GM18507 (cell line): ENCODE data around the gene ATP9A.
"Not testable (repeated sequence)": the region's sequence is repeated elsewhere in the genome, so short reads cannot be mapped to it uniquely, and the experiment has no call there.

Source experiments
- DNase-seq: peaks from one replicate; pipeline ENCODE4 v3.0.0; 2011; ENCODE audit warnings: low read depth; ENCODE audit not compliant: insufficient read length; ENCODE audit errors: extremely low spot score
- FAIRE-seq: peaks from 2 replicates; lab custom pipeline; 2011; peaks lifted over from hg19 to GRCh38; lab: Jason Lieb, UNC

Gene ATP9A

GRCh38 chr20:51569815-51570738 lies 198.1 kb downstream of the ATP9A start:
- DNase-seq: no peak

DNA sequence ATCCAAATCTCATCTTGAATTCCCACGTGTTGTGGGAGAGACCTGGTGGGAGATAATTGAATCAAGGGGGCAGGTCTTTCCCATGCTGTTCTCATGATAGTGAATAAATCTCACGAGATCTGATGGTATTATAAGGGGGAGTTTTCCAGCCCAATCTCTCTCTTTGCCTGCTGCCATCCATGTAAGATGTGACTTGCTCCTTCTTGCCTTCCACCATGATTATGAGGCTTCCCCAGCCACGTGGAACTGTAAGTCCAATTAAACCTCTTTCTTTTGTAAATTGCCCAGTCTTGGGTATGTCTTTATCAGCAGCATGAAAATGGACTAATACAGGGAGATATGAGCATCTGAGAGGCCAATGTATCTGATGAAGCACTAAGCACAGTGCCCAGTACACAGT lies 199.7 kb downstream of the ATP9A start:
- DNase-seq, FAIRE-seq: not testable (repeated sequence)

More at GRCh38 chr20:51569815-51570738, 198.1 kb downstream of the ATP9A start:
- no peak for FAIRE-seq

DNA sequence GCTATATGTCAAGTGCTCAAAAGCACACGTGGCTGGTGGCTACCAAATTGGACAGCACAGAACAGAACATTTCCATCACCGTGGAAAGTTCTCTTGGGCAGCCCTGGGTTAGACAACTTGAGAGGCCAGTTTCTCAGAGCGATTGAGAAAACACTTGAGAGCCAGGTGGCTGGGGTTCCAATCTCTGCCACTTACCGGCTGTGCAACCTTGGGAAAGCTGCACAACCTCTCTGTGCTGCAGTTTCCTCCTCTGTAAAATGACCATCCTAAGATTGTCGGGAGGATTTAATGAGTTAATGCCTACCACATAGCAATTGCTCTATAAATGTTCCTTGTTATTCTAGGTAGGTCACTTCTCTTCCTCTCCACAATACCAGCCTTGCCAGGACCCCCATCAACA lies 200.6 kb downstream of the ATP9A start:
- DNase-seq (no peak), FAIRE-seq (no peak)

DNA sequence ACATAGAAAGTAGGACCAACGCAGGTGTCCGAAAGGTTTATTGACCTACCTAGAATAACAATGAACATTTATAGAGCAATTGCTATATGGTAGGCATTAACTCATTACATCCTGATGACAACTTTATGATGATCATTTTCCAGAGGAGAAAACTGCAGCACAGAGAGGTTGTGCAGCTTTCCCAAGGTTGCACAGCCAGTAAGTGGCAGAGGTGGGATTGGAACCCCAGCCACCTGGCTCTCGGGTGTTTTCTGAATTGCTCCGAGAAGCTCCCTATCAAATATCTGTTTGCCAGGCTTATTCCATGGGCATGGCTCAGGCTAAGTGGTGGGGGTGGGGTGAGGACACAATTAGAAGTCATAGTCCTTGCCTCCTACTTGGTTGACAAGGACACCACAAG lies 201.6 kb downstream of the ATP9A start:
- FAIRE-seq: no peak
- no peak for DNase-seq

DNA sequence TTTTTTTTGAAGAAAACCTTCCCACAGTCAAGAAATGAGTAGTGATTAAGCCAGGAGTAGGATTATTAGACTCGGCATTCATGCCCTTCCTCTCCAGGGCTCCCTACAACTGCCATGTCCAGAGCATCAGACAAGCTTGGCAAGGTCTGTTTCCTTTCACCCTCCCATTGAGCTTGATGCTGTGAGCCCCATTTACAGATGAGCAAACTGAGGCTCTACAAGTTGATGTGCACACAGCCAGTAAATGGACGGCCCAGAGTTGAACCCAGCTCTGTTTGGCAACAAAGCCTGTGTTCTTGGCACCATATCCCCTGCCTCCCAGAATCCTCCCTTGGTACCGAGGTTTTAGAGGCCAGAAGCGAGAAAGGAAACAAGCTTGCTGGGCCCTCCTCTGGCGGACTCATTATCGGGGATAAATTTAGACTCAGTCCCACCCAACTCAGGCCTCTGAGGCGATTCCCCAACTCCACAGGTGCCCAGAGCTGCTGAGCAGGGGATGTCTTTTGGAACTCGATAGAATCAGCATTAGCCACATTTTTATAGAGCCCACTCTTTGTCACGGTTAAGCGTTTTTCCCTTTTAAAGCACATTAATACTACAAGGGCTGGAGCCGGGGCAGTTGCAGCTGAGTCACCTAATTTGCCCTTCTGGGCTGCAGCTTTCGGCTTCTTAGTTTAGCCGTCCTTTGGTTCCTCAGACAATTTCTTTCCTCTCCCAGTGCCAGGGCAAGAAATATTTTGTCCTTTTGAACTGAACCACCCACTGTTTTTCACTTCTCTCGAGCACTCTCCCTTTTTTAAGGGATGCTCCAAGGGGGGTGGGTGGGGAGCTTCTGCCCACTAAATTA lies 202.7 kb downstream of the ATP9A start:
- FAIRE-seq (no peak), DNase-seq (no peak)

DNA sequence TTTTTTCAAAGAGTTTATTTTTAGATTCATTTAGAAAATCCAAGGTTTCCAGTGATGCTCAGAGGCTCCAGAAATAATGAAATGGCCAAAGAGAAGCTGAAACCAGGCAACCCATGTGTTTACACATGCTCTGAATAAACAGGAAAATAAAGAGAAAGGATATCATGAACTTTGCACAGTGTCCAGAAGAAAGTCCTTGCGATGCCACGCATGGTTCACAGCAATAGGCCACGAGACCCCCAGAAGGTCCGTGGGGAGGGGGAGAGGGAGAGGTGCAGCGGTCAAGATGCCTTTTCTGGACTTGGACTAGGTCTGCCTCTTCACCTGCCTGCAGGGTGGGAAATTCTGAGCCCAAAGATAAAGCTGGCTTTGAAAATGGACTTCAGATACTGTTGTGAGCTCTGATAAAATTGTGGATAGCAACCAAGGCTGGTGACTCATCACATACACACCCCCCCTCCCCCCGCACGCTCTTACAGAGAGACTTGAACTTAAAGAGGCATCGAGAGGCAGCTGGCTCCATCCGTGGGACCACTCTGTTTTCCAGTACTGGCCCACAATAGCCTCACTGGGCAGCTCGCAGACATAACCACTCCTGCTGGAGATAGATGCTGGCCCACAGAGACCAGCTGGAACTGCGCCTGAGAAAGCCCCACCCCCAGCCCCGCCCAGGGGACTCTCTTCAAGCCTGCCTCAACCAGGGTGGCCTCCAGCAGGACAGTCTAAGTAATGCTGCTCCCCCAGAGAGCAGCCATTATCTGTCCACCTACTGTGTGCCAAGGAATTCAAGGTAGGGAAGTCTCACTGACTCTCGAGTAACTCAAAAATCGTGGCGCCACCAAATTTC lies 204.5 kb downstream of the ATP9A start:
- no peak for DNase-seq
- FAIRE-seq: no peak

DNA sequence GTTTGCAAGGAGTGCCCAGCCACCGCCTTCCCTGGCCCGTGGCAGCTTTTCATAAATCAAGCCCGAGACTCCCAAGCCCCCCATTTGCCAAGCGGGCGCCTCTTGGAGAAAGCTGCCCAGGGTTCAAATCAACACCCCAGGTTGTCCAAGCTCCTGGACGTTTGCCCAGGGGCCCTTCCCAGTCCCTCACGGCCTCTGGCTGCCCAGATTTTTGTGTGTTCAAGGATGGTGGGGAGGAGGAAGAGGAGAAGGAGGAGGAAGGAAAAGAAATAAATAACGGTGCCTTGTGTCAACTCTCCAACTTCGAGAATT lies 205.1 kb downstream of the ATP9A start:
- DNase-seq (no peak), FAIRE-seq (no peak)

DNA sequence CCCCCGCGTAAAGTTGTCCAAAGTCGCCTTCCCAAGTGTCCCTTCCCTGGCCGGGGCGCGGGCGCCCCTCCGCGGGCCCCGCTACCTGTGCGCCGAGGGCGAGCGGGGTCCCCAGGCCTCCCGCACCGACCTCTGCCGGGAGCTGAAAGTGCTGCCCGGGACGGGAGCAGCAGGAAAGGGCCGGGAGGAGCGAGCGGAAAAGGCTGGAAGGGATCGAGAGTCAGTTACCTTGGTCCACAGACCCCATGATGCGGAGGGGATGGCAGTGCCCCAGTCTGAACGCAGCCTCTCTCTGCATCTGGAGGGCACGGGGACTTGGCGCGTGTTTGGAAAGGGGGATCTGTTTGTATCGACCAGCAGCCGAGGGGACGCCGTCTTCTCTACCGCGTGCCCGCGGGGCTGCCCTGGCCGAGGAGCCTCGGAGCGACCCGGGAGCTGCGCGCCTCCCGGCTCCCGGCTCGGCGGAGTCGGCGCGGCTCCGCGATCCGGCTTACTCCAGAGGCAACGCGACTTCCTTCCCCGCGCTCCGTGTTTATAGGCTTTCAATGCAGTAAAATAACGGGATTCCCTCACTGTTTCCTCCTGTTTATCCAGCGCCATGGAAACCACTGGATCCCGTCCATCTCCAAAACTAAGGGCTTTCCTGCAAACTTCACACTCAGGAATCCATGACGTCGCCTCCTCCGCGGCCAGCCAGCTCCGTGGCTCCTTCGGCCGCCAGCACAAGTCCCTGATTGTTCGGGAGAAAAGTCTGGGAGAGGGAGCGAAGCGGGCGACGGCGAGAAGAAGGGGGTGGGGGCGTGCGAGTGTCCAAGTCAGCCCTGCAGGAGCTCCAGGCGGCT lies 205.6 kb downstream of the ATP9A start:
- DNase-seq (no peak), FAIRE-seq (no peak)

- DNase-seq (no peak), FAIRE-seq (no peak)
Measured at GRCh38 chr20:51562027-51562331, 206.2 kb downstream of the ATP9A start.

DNA sequence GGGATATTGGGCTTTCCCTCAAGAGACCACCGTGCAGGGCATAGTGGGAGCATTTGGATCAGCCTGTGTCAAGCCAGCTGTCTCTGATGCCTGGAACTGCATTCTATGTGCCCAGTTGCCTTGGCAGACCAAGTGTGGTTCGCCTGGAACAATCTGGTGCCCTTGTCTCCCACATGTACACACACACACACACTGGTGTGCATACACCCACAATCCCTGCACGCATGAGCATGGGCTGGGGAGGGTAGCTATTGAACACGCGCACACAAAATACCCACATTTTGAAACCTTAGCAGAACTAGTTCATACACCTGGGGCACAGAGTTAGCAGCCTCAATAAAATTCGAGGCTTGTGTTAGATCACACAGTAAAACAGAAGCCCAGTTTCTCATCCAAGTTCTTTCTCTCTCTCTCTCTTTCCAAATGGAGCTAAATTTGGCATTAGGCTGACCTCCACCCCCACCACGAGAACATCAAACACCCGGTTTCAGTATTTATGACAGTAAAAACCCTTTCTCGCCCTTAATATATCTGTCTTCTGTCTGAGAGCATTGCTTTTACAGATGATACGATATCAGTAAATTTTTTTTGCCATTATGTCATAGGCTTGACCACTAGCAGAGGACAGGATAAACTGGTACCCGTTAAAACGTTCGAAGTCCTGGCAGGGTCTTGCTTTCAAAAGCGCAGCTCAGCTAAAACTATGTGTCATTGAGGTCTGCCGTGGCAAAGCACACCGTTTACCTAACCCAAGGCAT lies 207.5 kb downstream of the ATP9A start:
- DNase-seq (no peak), FAIRE-seq (no peak)

- DNase-seq (no peak), FAIRE-seq (no peak)
Measured at GRCh38 chr20:51560042-51560441, 208.1 kb downstream of the ATP9A start.

DNA sequence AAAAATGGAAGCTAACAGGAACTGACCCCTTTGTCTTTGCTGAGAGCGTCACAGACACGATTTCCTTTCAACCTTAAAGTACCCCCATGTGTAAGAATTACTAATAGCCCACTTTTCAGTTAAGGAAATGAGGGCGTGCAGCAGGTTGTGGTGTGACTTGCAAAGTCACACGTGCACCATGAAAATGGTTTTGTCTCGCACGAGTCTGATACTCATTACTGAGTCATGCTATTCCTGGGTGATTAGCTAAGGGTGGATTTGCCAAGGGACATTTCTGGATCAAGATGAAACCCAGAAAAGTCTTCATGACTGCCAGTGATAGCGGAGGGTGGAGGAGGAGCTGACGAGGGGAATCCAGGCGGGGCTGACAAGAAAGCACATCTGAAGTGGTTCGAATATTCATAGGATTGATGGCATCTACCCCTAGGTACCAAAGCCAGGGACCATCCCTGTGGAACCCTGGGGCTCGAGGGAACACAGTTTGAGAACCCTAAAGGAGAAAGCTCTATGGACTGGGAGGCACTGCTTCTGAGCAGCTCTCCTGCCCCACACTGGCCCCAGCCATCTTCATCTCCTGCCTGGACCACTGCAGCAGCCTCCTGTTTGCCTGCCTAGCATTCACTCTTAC lies 213.5 kb downstream of the ATP9A start:
- DNase-seq (no peak), FAIRE-seq (no peak)

- no peak for FAIRE-seq
Measured at GRCh38 chr20:51553897-51554486, 214.2 kb downstream of the ATP9A start.

DNA sequence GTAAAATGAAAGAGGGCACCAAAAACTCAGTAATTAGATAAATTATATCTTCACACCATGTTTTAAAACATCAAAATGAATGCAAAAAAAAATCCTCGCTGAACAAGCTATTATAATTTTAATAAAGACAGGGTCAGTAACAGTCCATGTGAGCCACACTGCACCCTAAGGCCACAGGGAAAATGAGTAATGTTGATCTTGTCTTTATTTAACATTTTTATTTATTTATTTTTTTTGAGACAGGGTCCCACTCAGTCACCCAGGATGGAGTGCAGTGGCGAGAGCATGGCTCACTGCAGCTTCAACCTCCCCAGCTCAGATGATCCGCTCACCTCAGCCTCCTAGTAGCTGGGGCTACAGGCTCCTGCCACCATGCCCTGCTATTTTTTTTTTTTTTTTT lies 217.0 kb downstream of the ATP9A start:
- FAIRE-seq: no peak
- no peak for DNase-seq

More at GRCh38 chr20:51553897-51554486, 214.2 kb downstream of the ATP9A start:
- DNase-seq: no peak

GRCh38 chr20:51549474-51549873 lies 218.7 kb downstream of the ATP9A start:
- no peak for FAIRE-seq
- DNase-seq: no peak

DNA sequence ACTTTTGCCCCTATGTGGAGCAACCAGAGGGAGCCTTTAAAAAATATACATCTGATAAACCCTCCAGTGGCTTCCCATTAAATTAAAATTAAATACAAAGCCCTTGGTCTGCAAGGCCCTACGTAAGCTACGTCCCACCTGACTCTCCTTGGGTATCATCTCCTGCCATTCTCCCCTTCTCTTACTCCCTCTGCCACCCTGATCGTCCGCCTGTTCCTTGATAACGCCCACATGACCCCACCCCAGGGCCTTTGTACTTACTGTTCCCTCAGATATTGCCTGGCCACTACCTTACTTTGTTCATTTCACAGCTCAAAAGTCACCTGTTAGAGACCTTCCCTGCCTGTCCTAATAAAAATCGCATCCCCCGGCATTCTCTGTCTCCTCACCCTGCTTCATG lies 220.2 kb downstream of the ATP9A start:
- no peak for FAIRE-seq

More for the DNA sequence above, 220.2 kb downstream of the ATP9A start:
- DNase-seq: no peak
